ENCODE results near the gene OLIG2. TPM values are rescaled to one million over a fixed set of nuclear protein-coding genes. Genes with fewer than 3 reads are reported as not detected.

OLIG2 gene
- total RNA-seq, 4 donors from 2014 or later: not detected

DNA sequence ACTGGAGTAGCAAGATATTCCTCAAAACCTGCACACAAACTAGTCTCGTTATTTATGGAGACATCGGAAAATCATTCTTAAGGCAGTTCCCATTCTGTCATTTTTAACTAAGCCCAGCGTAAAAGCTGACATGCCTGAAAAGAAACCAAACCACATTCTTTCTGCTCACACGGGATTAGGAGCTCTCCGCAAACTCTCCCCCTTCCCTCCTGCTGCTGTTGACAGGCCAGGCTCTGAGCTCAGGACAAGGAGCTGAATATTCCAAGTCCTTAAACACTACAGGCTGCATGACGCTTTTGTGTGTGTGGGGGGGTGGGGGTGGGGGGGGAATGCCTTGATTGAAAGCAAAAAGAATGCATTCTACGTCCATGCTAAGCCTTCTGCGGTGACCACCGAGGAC, 49.4 kb downstream of the OLIG2 start:
- TF ChIP-seq EP300 (IDR thresholded peaks at IDR 0.05) (no peak), POLR2AphosphoS5 (IDR thresholded peaks at IDR 0.05) (no peak), CTCF (IDR thresholded peaks at IDR 0.05) (no peak), POLR2A (IDR thresholded peaks at IDR 0.05; ENCODE audit: low read depth) (no peak)
- DNase-seq (ENCODE audit: extremely low spot score): no peak
- no peak overlapping the region for H3K27ac ChIP-seq (replicated peaks in 1 of 4)
- H3K27me3 ChIP-seq: peaks cover 0 to 91% (median 33%) of the 10 kb centered on the region in 4 donors
- H3K4me3 ChIP-seq: no peak overlapping the region
- H3K36me3 ChIP-seq: no peaks in the 10 kb centered on the region
- WGBS: 45% methylated on average over 9 of the region's 9 CpGs
- peaks cover 12 to 27% (median 23%) of the 10 kb centered on the region in 4 donors for H3K4me1 ChIP-seq
- H3K9me3 ChIP-seq: no peaks in the 10 kb centered on the region
- intact Hi-C loops (cut with DNase I): no loop called here

DNA sequence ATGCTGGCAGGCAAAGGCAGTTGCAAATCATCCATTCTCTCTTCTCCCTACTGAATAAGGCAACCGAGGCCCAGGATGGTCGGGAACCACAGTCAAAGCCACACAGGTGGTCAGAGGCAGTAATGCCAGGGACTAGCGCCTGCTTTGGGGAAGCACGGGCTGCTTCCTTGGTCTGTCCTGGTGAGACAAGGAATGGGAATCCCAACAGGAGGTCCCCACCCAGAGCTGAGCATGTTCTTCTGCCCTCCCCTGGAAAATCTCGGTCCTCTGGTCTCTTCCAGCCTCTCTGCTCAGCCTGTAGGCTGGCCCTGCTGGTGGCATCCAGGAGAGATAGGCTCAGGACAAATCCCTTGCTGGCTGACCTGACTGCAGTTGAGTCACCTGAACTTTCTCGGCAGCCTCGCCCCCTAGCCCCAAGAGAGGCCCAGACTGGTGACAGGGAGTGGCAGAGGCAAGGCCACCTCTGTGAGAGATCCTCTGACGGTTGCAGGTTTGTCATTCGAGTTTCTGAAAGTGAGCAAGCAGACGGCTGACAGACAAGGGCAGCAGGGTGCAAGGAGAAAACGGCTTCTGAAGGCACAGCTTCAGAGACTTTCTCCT, 50.0 kb downstream of the OLIG2 start:
- peaks cover 12 to 22% (median 17%) of the 10 kb centered on the region in 4 donors for H3K4me1 ChIP-seq
- H3K4me3 ChIP-seq: no peak overlapping the region
- H3K36me3 ChIP-seq: no peaks in the 10 kb centered on the region
- H3K27ac ChIP-seq (replicated peaks in 1 of 4): no peak overlapping the region
- intact Hi-C loops (cut with DNase I): no loop called here
- H3K27me3 ChIP-seq: peaks cover 0 to 85% (median 29%) of the 10 kb centered on the region in 4 donors
- no peak for DNase-seq (ENCODE audit: extremely low spot score)
- WGBS: 48% methylated on average over 9 of the region's 11 CpGs
- H3K9me3 ChIP-seq: no peaks in the 10 kb centered on the region
- no peak for TF ChIP-seq POLR2AphosphoS5 (IDR thresholded peaks at IDR 0.05)
- TF ChIP-seq POLR2A (IDR thresholded peaks at IDR 0.05; ENCODE audit: low read depth): no peak
- no peak for TF ChIP-seq CTCF (IDR thresholded peaks at IDR 0.05)
- no peak for TF ChIP-seq EP300 (IDR thresholded peaks at IDR 0.05)

DNA sequence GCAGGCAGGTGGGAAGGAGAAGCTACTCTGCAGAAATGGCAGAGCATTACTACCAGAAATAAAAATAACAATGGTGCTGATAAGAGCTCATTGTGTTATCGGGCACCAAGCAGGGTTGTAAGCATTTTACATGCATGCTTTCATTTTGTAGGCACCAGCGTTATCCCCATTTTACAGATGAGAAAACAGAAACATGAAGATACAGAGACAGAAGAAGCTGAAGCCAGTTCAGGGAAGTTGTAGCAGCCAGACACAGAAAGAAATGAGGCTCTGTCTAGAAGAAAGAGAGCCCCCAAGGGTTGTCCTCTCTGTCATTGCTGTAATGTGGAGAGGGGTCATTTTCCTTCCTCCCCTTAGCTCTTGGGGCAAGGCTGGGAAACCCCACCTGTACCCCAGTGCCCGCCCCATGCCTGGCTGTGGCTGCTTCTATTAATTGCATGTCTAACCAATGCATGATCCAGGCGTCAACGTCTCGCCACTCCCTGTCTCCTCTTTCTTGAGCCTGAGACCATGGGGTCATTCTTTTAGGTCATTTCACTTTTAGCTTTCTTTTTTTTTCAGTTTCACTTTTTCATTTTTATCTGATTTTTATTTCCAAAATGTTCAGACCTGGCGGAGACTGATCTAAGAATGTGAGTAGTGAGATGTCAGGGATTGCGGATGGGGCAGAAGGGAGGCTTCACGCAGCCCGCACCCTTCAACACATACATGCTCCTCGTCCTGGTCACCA, 51.0 kb downstream of the OLIG2 start:
- Histone ChIP-seq H3K4me3 (no peak overlapping the region), H3K9me3 (no peaks in the 10 kb centered on the region), H3K27ac (replicated peaks in 1 of 4) (no peak overlapping the region), H3K36me3 (no peaks in the 10 kb centered on the region), H3K27me3 (peaks cover 0 to 75% (median 19%) of the 10 kb centered on the region in 4 donors), H3K4me1 (peaks cover 4 to 11% (median 6%) of the 10 kb centered on the region in 4 donors)
- intact Hi-C loops (cut with DNase I): no loop called here
- no peak for DNase-seq (ENCODE audit: extremely low spot score)
- WGBS: 72% methylated on average over 11 of the region's 11 CpGs
- TF ChIP-seq CTCF (IDR thresholded peaks at IDR 0.05) (no peak), EP300 (IDR thresholded peaks at IDR 0.05) (no peak), POLR2AphosphoS5 (IDR thresholded peaks at IDR 0.05) (no peak), POLR2A (IDR thresholded peaks at IDR 0.05; ENCODE audit: low read depth) (no peak)

Other genes with a start within 250 kb of the OLIG2 start
- not detected for gene OLIG1, start 44.2 kb downstream of the OLIG2 start, total RNA-seq
- 10 to 100 TPM in 2 of 4 donors, 1 to 10 TPM in 2; 5.3 to 14.6 (median 10.4) TPM for gene IFNAR2, start 204.0 kb downstream of the OLIG2 start, total RNA-seq
- 10 to 100 TPM; 16.9 to 31.0 (median 20.6) TPM for gene IL10RB, start 240.4 kb downstream of the OLIG2 start, total RNA-seq